PC-9 (cell line): ENCODE data around the gene GFY. TPM values are rescaled to one million over a fixed set of nuclear protein-coding genes. Genes with fewer than 3 reads are reported as not detected.

Experiments
- BruUV-seq: library from RNA; stranded (reverse); fragments of 400-500 nt; replicated peaks from 2 replicates; lab custom pipeline; 2021; lab: Mats Ljungman, UMichigan
- CTCF ChIA-PET: fragments of 300-600 bp; sonication (Branson Sonifier 250); formaldehyde crosslinking; loops from one replicate; lab custom pipeline; 2022; ENCODE audit warnings: antibody characterized with exemption; lab: Charles Lee
- POLR2A ChIA-PET: fragments of 300-600 bp; sonication (Branson Sonifier 250); formaldehyde crosslinking; loops from one replicate; lab custom pipeline; 2022; ENCODE audit warnings: antibody characterized with exemption; ENCODE audit not compliant: unreplicated experiment; lab: Charles Lee
- DNase-seq, 2 experiments: peaks; one replicate each; pipeline versions ENCODE4 v3.0.0 to v3.0.0-alpha.2; 2015 to 2022; ENCODE audit warnings: mixed read lengths in 1 of 2
- H2AFZ ChIP-seq: fragments of 200-600 bp; sonication (generic); 2 replicates; pipeline ENCODE4 v1.8.1; 2017; ENCODE audit warnings: antibody characterized with exemption
- H3F3A ChIP-seq: fragments of 200-600 bp; sonication (generic); 2 replicates; pipeline ENCODE4 v1.8.1; 2017; ENCODE audit warnings: antibody characterized with exemption, mild to moderate bottlenecking, low read depth; ENCODE audit not compliant: insufficient read depth
- H3K27ac ChIP-seq: fragments of 200-600 bp; sonication (generic); 2 replicates; pipeline ENCODE4 v1.6.1; 2016; ENCODE audit warnings: mixed run types
- H3K27me3 ChIP-seq: fragments of 200-600 bp; sonication (generic); 2 replicates; pipeline ENCODE4 v1.6.1; 2016; ENCODE audit warnings: low read depth, mixed run types; ENCODE audit not compliant: insufficient read depth
- H3K36me3 ChIP-seq: fragments of 200-600 bp; sonication (generic); 2 replicates; pipeline ENCODE4 v1.6.1; 2016; ENCODE audit warnings: low read depth, mixed run types
- H3K4me1 ChIP-seq: fragments of 200-600 bp; sonication (generic); replicated peaks from 2 replicates; pipeline ENCODE4 v1.6.1; 2016; ENCODE audit warnings: mixed run types; ENCODE audit not compliant: insufficient read depth
- H3K4me2 ChIP-seq: fragments of 200-600 bp; sonication (generic); 2 replicates; pipeline ENCODE4 v1.6.1; 2017; ENCODE audit warnings: mixed run types
- H3K4me3 ChIP-seq: fragments of 200-600 bp; sonication (generic); 2 replicates; pipeline ENCODE4 v1.6.1; 2016; ENCODE audit warnings: mixed run types
- H3K79me2 ChIP-seq: fragments of 200-600 bp; sonication (generic); 2 replicates; pipeline ENCODE4 v1.6.1; 2017; ENCODE audit warnings: low read depth, mixed run types
- H3K9me2 ChIP-seq: fragments of 200-600 bp; sonication (generic); 2 replicates; pipeline ENCODE4 v1.8.1; 2017; ENCODE audit warnings: mild to moderate bottlenecking; ENCODE audit not compliant: insufficient read depth
- H3K9me3 ChIP-seq: fragments of 200-600 bp; sonication (generic); 2 replicates; pipeline ENCODE4 v1.8.1; 2016; ENCODE audit warnings: low read depth; ENCODE audit not compliant: insufficient read depth
- H4K20me1 ChIP-seq: fragments of 200-600 bp; sonication (generic); 2 replicates; pipeline ENCODE4 v1.8.1; 2017; ENCODE audit not compliant: insufficient read depth
- EZH2 ChIP-seq: fragments of 200-600 bp; sonication (generic); IDR thresholded peaks from 2 replicates; pipeline ENCODE4 v1.8.0; 2017; ENCODE audit warnings: antibody characterized with exemption, low read depth
- intact Hi-C: fragments of 100-400 bp; cut with micrococcal nuclease; formaldehyde crosslinking; loops from one replicate; pipeline ENCODE4 v1.10.0; 2022; ENCODE audit not compliant: unreplicated experiment
- total RNA-seq: library from RNA; stranded (reverse); gene quantifications from 2 replicates; pipeline ENCODE4 v1.2.3, GENCODE V29; 2021
- TF ChIP-seq, protein P1 (sequence below): fragments of 200-600 bp; sonication (generic); conservative IDR thresholded peaks from 2 replicates; pipeline ENCODE4 v1.6.1; 2017; ENCODE audit warnings: mixed run types, antibody characterized with exemption, mild to moderate bottlenecking, moderate library complexity

Gene GFY
- total RNA-seq, 1 experiment from 2014 or later: not detected

DNA sequence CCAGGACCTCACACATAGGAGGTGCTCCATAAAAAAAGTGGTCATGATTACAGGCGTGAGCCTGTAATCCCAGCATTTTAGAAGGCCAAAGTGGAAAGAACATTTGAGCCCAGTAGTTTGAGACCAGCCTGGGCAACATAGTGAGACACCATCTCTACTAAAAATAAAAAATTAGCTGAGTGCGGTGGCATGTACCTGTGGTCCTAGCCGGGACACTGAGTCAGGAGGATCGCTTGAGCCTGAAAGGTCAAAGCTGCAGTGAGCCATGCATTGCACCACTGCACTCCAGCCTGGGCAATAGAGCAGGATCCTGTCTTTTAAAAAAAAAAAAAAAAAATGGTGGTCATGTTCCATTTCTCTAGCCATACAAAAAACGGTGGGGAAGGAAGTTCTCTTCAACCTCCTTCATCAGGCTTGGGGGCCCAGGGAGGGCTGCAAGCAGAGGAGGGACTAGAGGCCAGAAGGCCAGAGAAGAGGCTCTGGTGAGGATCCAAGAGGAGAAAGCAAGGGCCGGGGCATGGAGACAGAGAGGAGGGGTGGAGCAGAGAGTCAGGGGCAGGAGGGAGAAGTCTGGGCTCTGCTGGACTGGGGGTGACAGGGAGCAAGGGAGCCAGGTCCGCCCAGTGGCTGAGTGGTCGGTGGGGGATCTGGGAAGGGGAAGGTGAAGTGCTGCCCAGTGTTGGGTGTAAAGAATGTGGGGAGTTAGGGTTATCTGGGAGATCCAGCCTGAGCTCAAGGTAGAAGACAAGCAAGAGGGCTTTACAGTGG lies 28.3 kb upstream of the GFY start:
- Histone ChIP-seq H2AFZ (no peak overlapping the region), H3K27ac (no peak overlapping the region), H3K9me2 (no peaks in the 10 kb centered on the region), H3F3A (no peaks in the 10 kb centered on the region), H3K4me3 (no peak overlapping the region), H3K27me3 (peaks cover 6% of the 10 kb centered on the region; the same call in 1 of the 2 replicates), H3K79me2 (no peaks in the 10 kb centered on the region), H3K9me3 (no peaks in the 10 kb centered on the region), H3K4me2 (no peak overlapping the region), H3K4me1 (no peaks in the 10 kb centered on the region), H3K36me3 (no peaks in the 10 kb centered on the region), H4K20me1 (no peaks in the 10 kb centered on the region)
- DNase-seq: no peak
- intact Hi-C loops: no loop called here
- POLR2A ChIA-PET: no interaction called here
- BruUV-seq: no TSS peak
- CTCF ChIA-PET: no interaction called here
- TF ChIP-seq EZH2: no peak
- TF ChIP-seq, protein P1, sequence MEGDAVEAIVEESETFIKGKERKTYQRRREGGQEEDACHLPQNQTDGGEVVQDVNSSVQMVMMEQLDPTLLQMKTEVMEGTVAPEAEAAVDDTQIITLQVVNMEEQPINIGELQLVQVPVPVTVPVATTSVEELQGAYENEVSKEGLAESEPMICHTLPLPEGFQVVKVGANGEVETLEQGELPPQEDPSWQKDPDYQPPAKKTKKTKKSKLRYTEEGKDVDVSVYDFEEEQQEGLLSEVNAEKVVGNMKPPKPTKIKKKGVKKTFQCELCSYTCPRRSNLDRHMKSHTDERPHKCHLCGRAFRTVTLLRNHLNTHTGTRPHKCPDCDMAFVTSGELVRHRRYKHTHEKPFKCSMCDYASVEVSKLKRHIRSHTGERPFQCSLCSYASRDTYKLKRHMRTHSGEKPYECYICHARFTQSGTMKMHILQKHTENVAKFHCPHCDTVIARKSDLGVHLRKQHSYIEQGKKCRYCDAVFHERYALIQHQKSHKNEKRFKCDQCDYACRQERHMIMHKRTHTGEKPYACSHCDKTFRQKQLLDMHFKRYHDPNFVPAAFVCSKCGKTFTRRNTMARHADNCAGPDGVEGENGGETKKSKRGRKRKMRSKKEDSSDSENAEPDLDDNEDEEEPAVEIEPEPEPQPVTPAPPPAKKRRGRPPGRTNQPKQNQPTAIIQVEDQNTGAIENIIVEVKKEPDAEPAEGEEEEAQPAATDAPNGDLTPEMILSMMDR: no peak

DNA sequence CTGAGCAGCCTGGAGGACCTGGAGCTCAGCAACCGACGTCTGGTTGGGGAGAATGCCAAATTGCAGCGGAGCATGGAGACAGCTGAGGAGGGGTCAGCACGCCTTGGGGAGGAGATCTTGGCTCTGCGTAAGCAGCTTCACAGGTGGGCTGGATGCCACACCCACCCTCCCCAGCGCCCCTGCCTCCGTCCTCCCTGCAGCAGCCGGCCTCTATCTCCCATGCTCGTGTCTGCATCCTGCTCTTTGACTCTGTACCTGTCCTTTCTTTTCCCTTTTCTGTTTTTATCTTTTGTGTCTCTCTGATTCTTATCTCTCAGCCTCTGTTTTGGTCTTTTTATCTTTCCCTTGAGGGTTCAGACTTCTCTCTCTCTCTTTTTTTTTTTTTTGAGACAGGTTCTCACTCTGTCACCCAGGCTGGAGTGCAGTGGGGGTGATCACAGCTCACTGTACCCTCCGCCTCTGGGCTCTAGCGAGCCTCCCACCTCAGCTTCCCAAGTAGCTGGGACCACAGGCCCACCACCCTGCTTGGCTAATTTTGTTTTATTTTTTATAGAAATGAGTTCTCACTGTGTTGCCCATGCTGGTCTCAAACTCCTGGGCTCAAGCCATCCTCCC lies 27.1 kb upstream of the GFY start:
- POLR2A ChIA-PET: interaction anchor here (0.6 kb wide), 2 partner anchors 45 to 369 kb away, joined by 7 to 12 read pairs; no protein-coding TSS in a partner anchor
- intact Hi-C loops: no loop called here
- peaks cover 6% of the 10 kb centered on the region; the same call in 1 of the 2 replicates for H3K27me3 ChIP-seq

DNA sequence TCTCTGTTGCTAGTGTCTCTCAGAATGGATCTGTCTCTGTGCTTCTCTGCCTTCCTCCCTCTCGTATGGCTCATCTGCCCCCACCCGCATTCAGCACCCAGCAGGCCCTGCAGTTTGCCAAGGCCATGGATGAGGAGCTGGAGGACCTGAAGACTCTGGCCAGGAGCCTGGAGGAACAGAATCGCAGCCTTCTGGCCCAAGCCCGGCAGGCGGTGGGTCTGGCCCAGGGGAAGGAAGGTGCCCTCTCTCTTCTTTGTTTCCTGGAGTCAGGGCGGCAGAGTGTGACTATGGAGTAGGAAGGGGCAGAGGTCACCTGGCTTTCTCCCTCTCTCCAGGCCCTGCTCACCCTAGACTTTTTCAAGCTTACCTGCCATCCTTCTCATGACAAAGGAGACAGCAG lies 26.3 kb upstream of the GFY start:
- Histone ChIP-seq H3K27ac (no peak overlapping the region), H3K9me2 (no peaks in the 10 kb centered on the region), H3F3A (peaks cover 7% of the 10 kb centered on the region), H3K9me3 (no peaks in the 10 kb centered on the region), H2AFZ (no peak overlapping the region), H3K4me3 (no peak overlapping the region), H4K20me1 (no peaks in the 10 kb centered on the region), H3K4me2 (no peak overlapping the region), H3K27me3 (peaks cover 4% of the 10 kb centered on the region; the same call in 1 of the 2 replicates), H3K79me2 (no peaks in the 10 kb centered on the region), H3K4me1 (peaks cover 8% of the 10 kb centered on the region), H3K36me3 (no peaks in the 10 kb centered on the region)
- POLR2A ChIA-PET: interaction anchor here (0.6 kb wide), 2 partner anchors 44 to 368 kb away, joined by 7 to 12 read pairs; no protein-coding TSS in a partner anchor
- intact Hi-C loops: no loop called here
- CTCF ChIA-PET: no interaction called here
- TF ChIP-seq, protein P1: no peak
- no peak for TF ChIP-seq EZH2
- no TSS peak for BruUV-seq
- no peak for DNase-seq

More for the DNA sequence above, 27.1 kb upstream of the GFY start:
- TF ChIP-seq EZH2: no peak
- TF ChIP-seq, protein P1: no peak
- DNase-seq: no peak
- BruUV-seq: no TSS peak
- Histone ChIP-seq H3K4me1 (no peaks in the 10 kb centered on the region; the same call in 1 of the 2 replicates), H2AFZ (no peak overlapping the region), H3K27ac (no peak overlapping the region), H3K79me2 (no peaks in the 10 kb centered on the region), H3K36me3 (no peaks in the 10 kb centered on the region), H3K4me3 (no peak overlapping the region), H4K20me1 (no peaks in the 10 kb centered on the region), H3K4me2 (no peak overlapping the region), H3K9me2 (no peaks in the 10 kb centered on the region), H3F3A (no peaks in the 10 kb centered on the region; the same call in 1 of the 2 replicates), H3K9me3 (no peaks in the 10 kb centered on the region)
- CTCF ChIA-PET: no interaction called here
